Breast epithelium (tissue), 4 donors: ENCODE results near the gene PCAT6. TPM values are rescaled to one million over a fixed set of nuclear protein-coding genes. Genes with fewer than 3 reads are reported as not detected.

Source experiments
- DNase-seq, 2 donors: peaks; one replicate each; pipeline ENCODE4 v3.0.0-alpha.2; 2019; ENCODE audit warnings: low spot score in 2 of 2
- H3K27ac ChIP-seq, 2 donors: fragments of 200-600 bp; sonication (generic) in 1 of 2; one replicate each; pipeline ENCODE4 v1.5.1; 2016 to 2019; ENCODE audit warnings: mild to moderate bottlenecking in 1 of 2
- H3K27me3 ChIP-seq, 2 donors: fragments of 200-600 bp; sonication (generic) in 1 of 2; one replicate each; pipeline versions ENCODE4 v1.5.1 to v1.6.0; 2017 to 2019; ENCODE audit warnings: control low read depth in 1 of 2, mild to moderate bottlenecking in 1 of 2
- H3K36me3 ChIP-seq: fragments of 200-600 bp; one replicate; pipeline ENCODE4 v1.5.1; 2019
- H3K4me1 ChIP-seq, 2 donors: fragments of 200-600 bp; sonication (generic); one replicate each; pipeline ENCODE4 v1.5.1; 2016 to 2019; ENCODE audit warnings: control low read depth in 1 of 2
- H3K4me3 ChIP-seq, 3 donors: fragments of 200-600 bp; sonication (generic); 1 replicate in 2 of 3; 2 replicates in 1 of 3; pipeline ENCODE4 v1.5.1; 2016 to 2019; ENCODE audit warnings: mild to moderate bottlenecking in 3 of 3, moderate library complexity in 2 of 3
- H3K9me3 ChIP-seq, 2 donors: fragments of 200-600 bp; sonication (generic) in 1 of 2; one replicate each; pipeline ENCODE4 v1.5.1; 2016 to 2019; ENCODE audit warnings: control low read depth in 1 of 2
- POLR2A ChIP-seq: fragments of 450-650 bp; IDR thresholded peaks from one replicate; pipeline ENCODE4 v1.6.1; 2016; ENCODE audit warnings: antibody characterized with exemption, mild to moderate bottlenecking, moderate library complexity
- POLR2AphosphoS5 ChIP-seq, 3 donors: sonication (generic); formaldehyde crosslinking; IDR thresholded peaks; one replicate each; pipeline ENCODE4 v1.6.1; 2017; ENCODE audit warnings: antibody characterized with exemption in 3 of 3
- intact Hi-C: fragments of 100-400 bp; cut with DNase I; formaldehyde crosslinking; loops from one replicate; pipeline ENCODE4 v1.15.1; 2023; ENCODE audit warnings: low total_unique reads
- total RNA-seq, 3 donors: library from RNA; depleted of rRNA; stranded (reverse); fragments of >200 nt; gene quantifications; one replicate each; pipeline ENCODE4 v1.1.0, GENCODE V29; 2016
- TF ChIP-seq, protein P1 (sequence below), 3 donors: fragments of 450-650 bp; IDR thresholded peaks; one replicate each; pipeline ENCODE4 v1.5.1; 2016 to 2017; ENCODE audit warnings: antibody characterized with exemption in 3 of 3, mild to moderate bottlenecking in 3 of 3, moderate library complexity in 3 of 3

PCAT6 gene
- total RNA-seq, 3 donors from 2014 or later, result 1.8 TPM; not detected in 2

DNA sequence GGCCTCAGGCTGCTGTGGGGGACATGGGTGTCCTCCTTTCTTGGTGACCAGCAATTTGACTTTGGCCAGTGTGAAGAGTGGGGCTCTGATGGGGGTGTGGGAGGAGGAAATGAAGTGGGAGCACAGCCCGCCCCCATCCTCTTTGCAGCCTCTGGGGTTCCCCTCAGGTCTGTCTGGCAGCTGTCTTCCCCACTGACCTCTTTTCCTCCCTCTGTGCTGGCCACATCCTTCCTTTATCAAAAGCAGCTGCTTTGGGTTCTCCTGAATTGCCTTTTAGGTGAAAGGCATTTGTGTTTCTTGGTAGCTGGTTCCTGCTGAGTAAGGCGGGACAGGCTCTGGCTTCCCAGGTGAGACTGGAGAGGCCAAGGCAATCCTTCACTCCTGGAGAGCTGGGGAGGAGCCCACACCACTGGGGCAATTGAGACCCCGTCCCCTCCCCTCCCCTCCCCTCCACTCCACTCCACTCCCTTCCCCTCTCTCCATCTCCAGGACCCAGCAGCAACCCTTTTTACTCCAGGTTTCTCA is 24.9 kb downstream of the PCAT6 start:
- DNase-seq, result no peak
- TF ChIP-seq POLR2AphosphoS5 (IDR thresholded peaks at IDR 0.05), result no peak
- TF ChIP-seq, protein P1, sequence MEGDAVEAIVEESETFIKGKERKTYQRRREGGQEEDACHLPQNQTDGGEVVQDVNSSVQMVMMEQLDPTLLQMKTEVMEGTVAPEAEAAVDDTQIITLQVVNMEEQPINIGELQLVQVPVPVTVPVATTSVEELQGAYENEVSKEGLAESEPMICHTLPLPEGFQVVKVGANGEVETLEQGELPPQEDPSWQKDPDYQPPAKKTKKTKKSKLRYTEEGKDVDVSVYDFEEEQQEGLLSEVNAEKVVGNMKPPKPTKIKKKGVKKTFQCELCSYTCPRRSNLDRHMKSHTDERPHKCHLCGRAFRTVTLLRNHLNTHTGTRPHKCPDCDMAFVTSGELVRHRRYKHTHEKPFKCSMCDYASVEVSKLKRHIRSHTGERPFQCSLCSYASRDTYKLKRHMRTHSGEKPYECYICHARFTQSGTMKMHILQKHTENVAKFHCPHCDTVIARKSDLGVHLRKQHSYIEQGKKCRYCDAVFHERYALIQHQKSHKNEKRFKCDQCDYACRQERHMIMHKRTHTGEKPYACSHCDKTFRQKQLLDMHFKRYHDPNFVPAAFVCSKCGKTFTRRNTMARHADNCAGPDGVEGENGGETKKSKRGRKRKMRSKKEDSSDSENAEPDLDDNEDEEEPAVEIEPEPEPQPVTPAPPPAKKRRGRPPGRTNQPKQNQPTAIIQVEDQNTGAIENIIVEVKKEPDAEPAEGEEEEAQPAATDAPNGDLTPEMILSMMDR (IDR thresholded peaks at IDR 0.05), result no peak
- no peak for TF ChIP-seq POLR2A
- no peaks in the 10 kb centered on the region for H3K27me3 ChIP-seq
- intact Hi-C loops, result no loop called here
- no peaks in the 10 kb centered on the region for H3K4me1 ChIP-seq
- H3K27ac ChIP-seq, result no peak overlapping the region
- no peaks in the 10 kb centered on the region for H3K9me3 ChIP-seq
- H3K36me3 ChIP-seq, result no peaks in the 10 kb centered on the region
- no peak overlapping the region for H3K4me3 ChIP-seq

GRCh38 chr1:202836623-202837403 is 26.1 kb downstream of the PCAT6 start:
- no peak overlapping the region for H3K27ac ChIP-seq
- TF ChIP-seq POLR2A (no peak), POLR2AphosphoS5 (IDR thresholded peaks at IDR 0.05) (no peak)
- TF ChIP-seq, protein P1 (IDR thresholded peaks at IDR 0.05), result no peak
- H3K36me3 ChIP-seq, result no peaks in the 10 kb centered on the region
- intact Hi-C loops, result no loop called here
- DNase-seq, result no peak
- H3K9me3 ChIP-seq, result no peaks in the 10 kb centered on the region
- no peak overlapping the region for H3K4me3 ChIP-seq
- no peaks in the 10 kb centered on the region for H3K27me3 ChIP-seq
- no peaks in the 10 kb centered on the region for H3K4me1 ChIP-seq

- Histone ChIP-seq H3K36me3 (no peaks in the 10 kb centered on the region), H3K4me3 (no peak overlapping the region), H3K27ac (no peak overlapping the region), H3K4me1 (no peaks in the 10 kb centered on the region), H3K9me3 (no peaks in the 10 kb centered on the region), H3K27me3 (no peaks in the 10 kb centered on the region)
- intact Hi-C loops, result no loop called here
- DNase-seq, result no peak
- TF ChIP-seq POLR2A, result no peak
- TF ChIP-seq, protein P1 (IDR thresholded peaks at IDR 0.05), result no peak
- no peak for TF ChIP-seq POLR2AphosphoS5 (IDR thresholded peaks at IDR 0.05)
Measured at GRCh38 chr1:202837746-202838262, 27.1 kb downstream of the PCAT6 start.

DNA sequence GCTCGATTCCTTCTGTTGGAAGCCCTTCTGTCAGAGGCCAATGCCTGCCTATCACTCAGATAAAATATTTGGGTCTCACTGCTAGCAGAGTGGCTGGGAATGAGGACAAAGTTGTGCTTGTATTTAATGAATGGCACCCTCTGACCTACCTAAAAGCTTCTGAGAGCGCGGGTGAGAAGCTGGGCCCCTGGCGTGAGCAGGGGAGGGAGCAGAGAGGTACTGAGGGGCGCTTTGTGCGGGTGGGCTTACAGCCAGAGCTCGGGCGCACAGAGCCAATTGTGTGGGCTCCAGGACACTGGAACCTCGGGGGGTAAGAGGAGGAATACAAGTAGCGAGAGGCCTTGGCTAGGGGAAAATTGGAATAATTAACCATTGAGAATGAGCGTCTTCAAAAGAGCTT is 32.3 kb downstream of the PCAT6 start:
- intact Hi-C loops, result no loop called here
- TF ChIP-seq POLR2AphosphoS5 (IDR thresholded peaks at IDR 0.05), result no peak
- TF ChIP-seq, protein P1 (IDR thresholded peaks at IDR 0.05), result no peak
- no peak for TF ChIP-seq POLR2A
- DNase-seq, result no peak
- Histone ChIP-seq H3K36me3 (no peaks in the 10 kb centered on the region), H3K4me1 (no peaks in the 10 kb centered on the region), H3K27me3 (no peaks in the 10 kb centered on the region), H3K4me3 (no peak overlapping the region), H3K9me3 (no peaks in the 10 kb centered on the region), H3K27ac (no peak overlapping the region)

DNA sequence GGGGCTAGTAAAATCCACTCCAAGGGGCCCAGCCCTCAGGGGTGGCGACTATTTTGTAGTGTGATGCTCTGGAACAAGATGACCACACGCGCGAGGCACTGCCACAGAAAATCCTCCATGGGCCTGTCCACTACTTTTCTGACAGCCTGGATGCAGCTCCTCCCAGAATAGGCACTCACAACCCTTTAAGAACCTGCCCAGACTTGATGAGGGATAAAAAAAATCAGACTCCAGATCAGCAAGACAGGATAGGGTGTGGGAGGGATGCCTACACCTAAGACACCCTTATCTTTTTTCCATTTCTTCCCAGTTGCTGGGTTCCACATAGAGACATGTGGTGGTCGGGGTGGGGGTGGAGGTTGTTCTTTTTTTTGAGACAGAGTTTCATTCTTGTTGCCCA is 33.5 kb downstream of the PCAT6 start:
- no peak for TF ChIP-seq POLR2AphosphoS5 (IDR thresholded peaks at IDR 0.05)
- TF ChIP-seq, protein P1 (IDR thresholded peaks at IDR 0.05), result no peak
- TF ChIP-seq POLR2A, result no peak
- Histone ChIP-seq H3K4me3 (no peak overlapping the region), H3K4me1 (no peaks in the 10 kb centered on the region), H3K27me3 (no peaks in the 10 kb centered on the region), H3K9me3 (no peaks in the 10 kb centered on the region), H3K36me3 (no peaks in the 10 kb centered on the region), H3K27ac (no peak overlapping the region)
- intact Hi-C loops, result no loop called here
- no peak for DNase-seq
